ENCODE data around the gene LAMA3. TPM values are rescaled to one million over a fixed set of nuclear protein-coding genes. Genes with fewer than 3 reads are reported as not detected.

The LAMA3 gene
- polyA plus RNA-seq, 1 donor, result 2.0 TPM

DNA sequence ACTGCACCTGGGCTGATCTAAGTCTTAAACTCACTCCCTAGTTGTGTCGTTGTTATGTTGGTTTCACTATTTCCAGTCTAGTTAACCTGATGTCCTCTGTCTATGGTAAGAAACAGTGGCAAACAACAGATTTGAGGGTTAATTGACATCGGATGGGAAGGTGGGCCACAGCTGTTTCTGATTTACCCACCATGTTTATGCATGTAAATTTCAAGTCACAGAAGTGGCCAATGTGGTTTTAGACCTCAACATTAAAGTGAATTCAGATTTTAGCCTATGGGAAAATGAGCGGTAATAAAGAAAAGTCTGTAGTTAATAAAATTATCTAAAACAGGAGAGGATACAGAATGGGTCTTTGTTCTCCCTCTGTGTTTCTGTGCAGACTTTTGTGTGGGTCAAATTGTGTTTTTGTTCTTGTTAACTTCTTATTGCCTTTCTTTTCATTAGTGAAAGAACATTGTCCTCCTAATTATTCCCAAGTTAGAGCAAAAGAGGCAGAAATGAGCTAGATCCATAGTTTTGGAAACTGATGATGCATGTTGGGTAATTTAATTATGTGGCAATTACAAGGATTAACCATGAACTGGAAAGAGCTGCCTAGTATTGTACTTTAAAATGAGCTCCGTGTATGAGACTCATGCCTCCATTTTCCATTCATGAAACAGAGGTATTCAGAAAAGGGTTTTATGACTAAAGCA lies 83.2 kb downstream of the LAMA3 start:
- no peak for DNase-seq

DNA sequence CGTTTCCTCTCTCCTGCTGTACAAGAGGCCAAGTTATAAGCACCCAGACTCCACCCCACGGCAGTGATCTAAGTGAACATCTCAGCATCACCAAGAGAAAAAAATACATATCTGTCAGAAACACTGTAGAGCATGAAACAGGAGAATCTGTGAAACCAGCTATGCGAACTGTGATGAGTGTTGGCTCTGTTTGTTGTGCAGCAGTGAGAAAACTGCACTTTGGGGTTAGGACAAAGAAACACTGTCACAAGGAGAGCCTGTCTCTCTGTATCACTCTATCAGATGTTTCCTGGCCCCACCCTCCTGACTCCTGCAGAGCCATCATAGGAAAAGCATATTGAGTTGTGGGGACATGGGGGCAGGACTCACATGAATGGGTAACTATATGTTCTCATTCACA lies 87.1 kb downstream of the LAMA3 start:
- no peak for DNase-seq

DNA sequence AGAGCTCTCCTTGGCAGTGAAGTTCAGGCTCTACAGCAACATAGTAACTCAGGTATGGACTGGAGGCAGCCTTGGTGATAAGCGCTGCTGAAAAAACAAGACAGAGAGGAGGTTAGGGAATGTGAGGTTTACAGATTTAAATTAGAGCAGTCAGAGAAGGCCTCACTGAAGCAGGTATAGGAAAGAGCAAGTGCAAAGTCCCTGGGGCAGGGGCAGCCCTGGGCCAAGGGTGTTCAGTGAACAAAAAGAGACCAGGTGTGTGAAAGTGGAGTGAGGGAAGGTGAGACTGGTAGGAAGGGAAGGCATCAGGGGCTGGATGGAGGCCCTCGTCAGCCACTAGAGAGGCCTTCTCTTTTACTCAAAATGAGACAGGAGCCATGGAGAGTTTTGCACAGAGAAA lies 89.6 kb downstream of the LAMA3 start:
- no peak for DNase-seq

DNA sequence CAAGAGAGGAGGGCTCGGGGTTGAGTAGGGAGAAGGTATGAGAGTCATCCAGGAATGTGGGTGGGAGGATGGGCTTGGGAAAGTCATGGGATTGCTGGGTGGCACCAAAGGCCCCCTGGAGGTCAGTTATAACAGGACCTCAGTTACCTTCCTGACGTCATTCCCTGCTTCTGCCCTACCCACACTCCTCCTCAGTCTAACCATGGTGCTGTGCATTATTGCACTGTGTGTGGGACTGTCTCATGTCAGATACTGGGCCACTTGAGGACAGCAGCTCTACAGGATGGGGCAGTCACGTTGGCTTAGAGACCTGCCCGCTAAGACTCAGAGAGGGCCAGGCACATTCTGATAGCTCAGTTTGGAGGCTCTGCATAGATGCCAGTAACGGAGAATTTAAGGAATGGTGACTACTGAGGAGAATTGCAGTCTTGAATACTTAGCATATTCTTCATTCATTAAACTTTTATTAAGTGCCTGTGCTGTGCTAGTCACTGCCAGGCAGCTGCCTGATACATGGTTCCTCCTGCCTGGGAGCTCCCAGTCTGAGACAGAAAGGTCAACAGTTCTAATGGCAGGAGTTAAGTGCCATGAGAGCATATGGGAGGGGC lies 90.5 kb downstream of the LAMA3 start:
- no peak for DNase-seq

DNA sequence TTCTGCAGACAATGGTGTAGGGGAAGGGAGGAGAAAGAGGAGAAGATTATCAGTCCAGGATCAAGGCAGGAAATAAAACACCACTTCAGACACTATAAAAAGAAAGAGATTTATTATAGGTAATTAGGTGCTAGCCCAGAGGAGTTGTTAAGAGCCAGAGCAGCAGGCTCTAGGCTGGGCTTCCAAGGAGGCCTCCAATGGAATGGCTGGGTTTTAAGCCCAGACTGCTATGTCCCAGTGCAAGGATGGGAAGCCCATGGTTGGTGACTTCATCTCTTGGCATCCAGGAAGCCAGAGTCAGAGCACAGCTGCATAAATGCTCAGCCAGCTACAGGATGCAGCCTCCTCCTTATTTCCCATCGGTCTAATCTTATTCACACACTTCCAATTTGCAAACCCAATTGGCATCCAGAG lies 95.6 kb downstream of the LAMA3 start:
- no peak for DNase-seq

DNA sequence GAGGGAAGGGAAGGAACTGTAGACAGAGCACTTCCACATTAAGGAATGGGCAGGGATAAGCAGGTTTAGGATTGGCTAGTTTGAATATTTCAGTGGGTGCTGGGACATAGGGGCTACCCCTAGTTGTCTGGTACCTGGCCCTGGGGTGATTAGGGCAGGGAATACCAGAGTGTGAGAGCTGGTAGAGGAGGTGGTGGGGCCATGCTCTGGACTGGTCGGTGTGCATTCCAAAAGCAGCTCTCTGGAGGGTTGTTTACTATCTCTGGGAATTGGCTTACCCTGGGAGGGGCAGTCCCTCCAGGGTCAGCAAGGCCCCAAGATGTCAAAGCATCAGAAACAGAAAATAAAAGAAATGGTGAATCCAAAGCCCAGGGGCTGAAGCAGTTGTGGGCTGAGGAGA lies 103.8 kb downstream of the LAMA3 start:
- no peak for DNase-seq

DNA sequence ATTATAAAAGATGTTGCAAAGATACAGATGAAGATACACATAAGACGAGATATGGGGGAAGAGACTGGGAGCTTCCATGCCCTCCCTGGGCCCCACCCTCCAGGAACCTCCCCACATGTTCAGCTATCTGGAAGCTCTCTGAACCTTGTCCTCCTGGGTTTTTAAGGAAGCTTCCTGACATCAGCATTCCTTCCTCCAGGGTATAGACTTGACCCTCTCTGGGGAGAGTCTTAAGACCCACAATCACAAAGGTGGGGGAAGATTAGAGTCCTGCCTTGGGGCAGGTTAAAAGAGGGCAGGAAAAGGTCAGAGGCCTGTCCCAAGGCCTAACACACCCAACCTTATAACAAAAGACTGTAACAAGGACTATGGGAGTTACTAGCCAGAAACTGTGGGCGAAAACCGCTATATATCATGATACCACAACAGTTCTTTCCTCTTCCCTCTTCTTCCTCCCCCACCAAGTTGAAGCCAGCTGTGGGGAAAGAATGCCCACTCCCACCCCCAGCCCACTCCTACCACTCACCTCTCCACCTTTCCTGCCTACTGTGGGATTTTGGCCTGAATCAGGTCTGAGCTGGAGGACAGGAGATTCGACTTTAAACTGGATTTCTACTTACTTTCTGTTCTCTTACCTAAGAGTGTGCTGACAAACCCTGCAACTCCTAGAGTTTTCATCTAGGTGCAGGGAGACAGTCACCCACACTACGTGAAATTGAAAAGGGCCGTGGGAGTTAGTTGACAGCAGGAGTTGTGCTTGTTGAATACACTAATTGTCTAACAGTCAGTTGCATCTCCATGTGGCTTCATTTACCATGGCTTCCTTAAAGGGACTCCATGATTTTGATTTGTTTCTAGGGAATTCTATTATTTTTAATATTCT lies 105.0 kb downstream of the LAMA3 start:
- no peak for DNase-seq

DNA sequence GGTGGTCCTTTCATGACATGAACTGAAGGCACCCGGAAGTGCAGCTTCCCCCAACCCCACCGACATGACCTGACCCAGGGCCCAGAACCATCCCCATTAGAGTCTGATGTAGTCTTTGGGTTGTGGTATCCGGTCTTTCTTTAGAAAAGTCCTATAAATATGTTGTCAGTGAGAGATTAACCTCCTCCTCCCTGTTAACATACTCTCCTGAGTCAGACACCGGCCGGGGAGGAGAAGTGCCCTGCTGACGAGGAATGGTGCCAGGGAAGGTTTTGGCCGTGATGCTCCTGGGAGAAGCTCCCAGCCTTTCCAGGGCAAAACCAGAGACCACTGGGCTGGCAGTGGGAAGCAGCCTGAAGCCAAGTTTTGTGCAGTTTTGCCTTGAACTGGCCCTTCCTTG lies 109.0 kb downstream of the LAMA3 start:
- DNase-seq, result no peak

DNA sequence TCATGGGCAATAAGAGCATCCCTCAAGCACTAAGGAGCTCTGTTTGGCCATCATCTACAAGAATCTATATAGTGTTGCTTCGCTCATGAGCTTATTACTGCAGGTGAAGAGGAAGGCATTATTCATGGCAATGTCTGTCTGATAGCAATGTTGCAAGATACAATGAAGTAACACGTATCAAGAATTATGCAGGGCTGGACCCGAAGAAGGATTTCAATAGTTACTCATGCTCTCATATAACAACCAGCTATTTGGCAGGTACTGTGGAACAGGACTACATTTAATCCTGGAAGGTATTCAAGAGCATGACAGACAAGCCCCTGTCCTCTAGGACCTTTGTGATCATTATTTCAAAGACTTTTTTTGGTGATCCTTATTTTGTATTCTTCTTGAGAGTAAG lies 109.6 kb downstream of the LAMA3 start:
- no peak for DNase-seq

DNA sequence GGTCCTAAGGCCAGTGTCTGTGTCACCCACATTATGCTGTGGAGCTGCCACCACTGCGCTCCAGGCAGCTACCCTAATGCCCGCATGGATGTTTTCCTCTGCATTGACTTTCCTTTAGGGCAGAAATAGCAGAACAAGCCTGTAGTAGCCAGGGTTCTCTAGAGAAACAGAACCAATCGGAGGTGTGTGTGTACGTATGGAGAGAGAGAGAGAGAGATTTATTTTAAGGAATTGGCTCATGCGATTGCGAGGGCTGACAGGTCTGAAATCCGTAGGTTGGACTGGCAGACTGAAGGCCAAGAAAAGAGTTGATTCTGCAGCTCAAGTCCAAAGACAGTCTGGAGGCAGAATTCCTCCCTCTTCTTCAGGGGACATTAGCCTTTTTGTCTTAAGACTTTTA lies 110.3 kb downstream of the LAMA3 start:
- no peak for DNase-seq

DNA sequence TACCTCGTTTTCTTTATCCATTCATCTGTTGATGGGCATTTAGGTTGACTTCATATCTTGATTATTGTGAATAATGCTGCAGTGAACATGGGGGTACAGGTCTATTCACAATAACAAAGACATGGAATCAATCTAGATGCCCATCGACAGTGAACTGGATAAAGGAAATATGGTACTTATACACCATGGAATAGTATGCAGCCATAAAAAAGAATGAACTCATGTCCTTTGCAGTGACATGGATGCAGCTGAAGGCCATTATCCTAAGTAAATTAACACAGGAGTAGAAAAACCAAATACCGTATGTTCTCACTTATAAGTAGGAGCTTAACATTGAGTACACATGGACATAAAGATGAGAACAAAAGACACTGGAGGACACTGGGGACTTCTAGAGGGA lies 111.6 kb downstream of the LAMA3 start:
- DNase-seq, result no peak

DNA sequence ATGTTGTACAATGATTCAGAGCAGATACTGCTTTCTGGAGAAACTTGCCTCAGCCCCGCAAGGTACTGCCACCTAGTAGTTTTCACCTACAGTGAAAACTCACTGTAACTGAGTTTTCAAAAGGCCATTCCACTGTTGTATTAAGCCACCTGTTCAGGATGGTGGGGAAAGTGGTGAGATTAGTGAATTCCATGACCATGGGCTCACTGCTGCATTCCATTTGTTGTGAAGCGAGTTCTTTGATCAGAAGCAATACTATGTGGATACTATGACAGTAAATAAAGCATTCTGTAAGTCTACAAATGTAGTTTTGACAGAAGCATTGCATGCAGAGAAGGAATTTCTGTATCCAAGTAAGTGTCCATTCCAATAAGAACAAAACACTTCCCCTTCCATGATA lies 113.6 kb downstream of the LAMA3 start:
- no peak for DNase-seq

DNA sequence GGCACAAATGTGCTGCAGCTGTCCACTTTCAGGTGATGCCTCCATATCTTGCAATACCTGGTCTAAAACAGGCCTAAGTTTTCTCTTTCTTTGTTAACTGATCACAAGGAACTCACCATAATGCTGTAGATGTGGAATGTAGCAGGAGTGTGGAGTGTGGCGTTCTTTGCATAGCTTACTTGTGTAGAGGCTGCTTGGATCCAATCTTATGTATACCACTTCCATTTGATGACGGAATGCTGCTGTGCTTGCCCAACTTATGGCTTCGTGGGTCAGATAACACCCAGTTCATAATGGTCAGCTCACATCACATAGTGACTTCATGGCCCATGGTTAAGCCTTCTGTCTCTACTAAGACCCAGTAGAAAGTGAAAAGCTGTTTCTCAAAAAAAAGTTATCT lies 114.5 kb downstream of the LAMA3 start:
- no peak for DNase-seq

DNA sequence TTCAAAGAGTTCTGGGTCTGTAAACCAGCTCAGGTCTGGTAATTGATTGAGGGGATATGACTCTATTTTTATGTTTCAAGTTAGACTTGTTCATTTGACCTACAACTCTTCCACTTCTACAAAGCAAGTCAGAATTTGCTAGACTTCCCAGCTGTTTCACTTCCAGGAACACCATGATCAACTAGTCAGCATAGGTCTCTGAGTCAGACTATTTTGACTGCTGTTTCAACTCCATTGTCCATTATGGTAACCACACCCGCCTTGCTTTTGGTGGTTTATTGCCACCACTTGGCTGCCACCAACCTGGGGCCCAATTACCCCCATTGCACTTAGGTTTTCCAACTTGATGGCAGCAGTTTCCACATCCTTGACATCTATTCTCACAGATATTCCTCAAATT lies 116.6 kb downstream of the LAMA3 start:
- no peak for DNase-seq

DNA sequence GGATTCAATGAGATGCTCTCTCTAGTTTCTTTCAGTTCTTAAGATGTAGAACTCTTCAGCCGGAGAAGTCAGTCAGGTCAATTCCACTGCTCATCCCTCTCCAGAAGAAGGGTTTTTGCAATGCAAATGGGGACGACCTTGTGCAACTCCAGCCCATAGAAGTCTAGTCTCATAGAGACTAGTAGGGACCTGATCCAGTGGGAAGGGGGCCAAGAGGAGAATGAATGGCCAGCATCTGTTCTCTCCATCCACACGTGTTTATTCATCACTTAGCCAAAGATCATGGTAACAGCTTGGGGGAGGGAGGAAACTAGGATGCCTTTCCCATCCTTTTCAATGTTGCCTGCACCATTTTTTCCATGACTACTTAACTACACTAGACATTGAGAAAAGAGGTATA lies 120.2 kb downstream of the LAMA3 start:
- DNase-seq, result no peak

DNA sequence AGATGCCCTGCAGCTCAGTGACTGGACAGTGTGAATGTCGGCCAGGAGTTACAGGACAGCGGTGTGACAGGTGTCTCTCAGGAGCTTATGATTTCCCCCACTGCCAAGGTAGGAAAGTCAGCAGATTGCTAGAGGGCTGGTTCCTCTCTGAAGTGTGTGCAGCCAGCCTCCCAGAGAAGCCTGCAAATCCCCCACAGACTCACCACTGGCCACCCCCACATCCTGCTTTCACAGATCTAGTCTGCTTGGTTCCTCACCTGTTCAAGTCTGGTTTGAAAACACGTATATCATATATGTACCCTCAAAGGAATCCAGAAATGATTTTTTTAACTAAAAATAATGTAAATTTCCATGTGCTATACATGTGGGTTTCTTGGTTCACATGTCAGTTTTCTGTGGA lies 121.1 kb downstream of the LAMA3 start:
- no peak for DNase-seq

DNA sequence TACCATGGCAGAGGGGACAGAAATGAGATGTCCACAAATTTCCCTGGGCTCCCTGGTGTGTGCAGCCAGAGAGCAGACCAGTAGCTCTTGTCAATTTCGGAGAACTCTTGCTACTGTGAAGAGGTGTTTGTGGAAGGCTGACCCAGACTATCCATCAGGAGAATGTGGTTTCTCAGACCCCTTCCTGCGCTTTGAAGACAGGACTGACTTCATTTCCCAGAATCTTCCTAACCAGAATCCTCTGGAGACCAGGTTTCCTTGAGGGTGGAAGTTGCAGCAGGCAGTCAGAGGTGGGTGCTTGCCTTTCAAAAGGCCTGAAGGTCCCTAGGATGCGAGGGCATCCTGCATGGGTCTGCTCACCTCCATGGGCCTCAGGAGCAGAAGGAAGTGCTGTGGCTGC lies 121.9 kb downstream of the LAMA3 start:
- no peak for DNase-seq

DNA sequence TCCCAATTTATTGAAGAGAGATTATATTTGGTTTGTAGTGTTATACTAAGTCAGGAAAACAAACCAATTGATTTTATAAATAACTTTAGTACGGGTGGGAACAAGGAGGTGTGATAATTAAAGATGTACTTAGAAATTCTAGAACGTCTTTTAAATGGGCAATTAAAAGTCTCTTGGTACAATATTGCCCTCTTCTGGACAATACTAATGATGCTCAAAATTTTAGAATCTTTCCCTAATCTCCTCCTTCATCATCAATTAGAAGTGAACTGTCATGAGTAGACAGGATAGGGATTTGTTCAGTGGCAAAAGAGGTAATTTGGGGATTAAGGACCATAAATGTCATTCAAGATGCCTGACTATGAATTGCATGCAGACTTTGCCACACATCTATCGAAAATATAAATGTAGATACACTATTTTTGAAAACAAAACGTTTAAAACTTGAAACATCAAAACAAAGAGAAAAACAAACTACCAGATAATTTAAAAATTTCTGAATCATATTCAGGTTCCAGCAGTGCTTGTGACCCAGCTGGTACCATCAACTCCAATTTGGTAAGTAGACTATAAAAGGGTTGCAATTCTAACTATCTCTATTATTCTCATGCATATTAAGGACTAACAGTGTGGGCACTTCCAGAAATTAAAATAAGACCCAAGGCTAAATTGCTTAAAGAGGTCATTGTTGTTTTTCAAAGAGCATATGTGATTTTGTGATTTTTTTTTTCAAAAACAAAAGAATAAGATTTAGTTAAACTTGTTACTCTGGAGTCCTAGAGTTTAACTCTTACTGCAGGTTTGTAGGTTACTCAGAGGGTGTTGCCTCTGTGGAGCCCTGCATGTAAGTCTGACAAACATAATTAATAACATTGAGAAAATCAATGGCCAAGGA lies 123.5 kb downstream of the LAMA3 start:
- peak; percentile 20 for DNase-seq

DNA sequence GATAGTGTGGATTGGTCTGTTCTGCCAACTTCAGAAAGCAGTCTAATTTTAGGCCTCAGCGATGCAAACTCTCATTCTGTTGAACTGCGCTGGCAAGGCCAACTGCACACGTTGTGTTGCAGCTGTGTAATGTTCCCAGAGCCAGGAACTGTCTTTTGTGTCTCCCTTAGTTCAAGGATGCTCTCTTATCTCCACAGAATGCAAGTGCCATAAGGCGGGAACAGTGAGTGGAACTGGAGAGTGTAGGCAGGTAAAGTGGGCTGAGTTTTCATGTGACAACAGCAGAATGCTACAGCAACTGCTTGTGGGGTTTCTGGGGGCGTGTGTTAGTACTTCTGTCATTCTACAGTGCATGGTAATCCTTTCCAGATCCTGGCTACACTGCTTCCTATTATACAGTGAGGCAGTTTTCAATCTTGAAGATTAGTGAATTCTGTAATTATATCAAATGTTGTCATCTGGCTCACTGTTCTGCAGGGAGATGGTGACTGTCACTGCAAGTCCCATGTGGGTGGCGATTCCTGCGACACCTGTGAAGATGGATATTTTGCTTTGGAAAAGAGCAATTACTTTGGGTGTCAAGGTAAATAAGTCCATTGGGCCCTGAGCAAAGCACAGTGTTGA lies 125.8 kb downstream of the LAMA3 start:
- no peak for DNase-seq

DNA sequence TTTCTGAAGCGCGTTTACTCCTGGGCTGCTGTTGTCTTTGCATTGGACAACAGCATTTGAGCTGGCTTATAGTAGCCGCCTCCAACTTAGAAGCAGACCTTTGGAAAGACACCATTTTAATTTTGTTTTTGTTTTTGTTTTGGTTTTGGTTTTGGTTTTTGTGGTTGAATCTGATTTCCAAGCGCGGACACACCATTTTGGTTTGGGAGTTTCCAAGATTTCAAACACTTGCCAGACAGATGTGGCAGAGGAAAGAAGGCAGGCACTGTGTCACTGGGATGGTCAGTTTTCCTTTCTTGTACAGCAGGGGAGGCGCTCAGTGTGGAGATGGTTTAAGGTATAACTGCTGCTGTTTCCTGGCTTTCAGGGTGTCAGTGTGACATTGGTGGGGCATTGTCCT lies 126.8 kb downstream of the LAMA3 start:
- no peak for DNase-seq

DNA sequence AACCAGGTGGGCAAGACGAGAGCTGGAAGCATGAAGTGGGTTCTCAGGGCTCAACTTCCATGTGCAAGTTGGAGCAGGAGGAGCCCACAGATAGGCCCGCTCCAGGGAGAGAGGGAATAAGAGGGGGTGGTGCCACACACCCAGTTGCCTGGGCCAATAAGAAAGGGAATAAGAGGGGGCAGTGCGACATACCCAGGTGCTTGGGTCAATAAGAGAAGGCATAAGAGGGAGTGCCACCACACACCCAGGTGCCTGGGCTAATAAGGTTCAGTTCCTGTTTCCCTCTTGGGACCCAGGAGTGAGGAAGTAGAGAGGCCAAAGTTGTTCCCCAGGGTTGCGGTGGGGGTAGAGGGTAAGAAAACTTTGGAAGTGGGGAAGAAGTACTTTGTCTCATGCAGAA lies 127.5 kb downstream of the LAMA3 start:
- no peak for DNase-seq

DNA sequence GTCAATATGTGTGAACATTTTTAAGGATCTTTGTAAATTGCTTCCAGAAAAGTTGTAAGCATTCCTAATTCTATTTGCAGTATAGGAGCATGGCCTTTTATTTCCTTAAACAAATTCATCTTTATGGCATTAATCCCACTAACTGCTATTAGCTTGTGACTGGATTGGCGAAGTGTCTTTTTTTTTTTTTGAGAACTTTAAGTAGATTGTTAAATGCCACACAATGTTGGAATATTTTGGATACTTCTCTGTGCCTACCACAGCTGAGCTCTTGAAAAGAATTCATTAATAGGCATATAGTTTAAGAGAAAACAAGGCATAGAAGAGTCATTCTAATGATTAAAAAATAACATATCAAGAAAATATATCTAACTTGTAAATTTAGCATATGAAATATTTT lies 129.7 kb downstream of the LAMA3 start:
- no peak for DNase-seq
